Transverse colon (tissue), 4 donors: ENCODE data around the gene ADPRHL1. TPM values are rescaled to one million over a fixed set of nuclear protein-coding genes. Genes with fewer than 3 reads are reported as not detected.
A peak's percentile ranks its signal among the peaks of the same experiment; 100 is the strongest.

Source experiments
- DNase-seq: peaks from one replicate; pipeline ENCODE4 v3.0.0-alpha.2; 2019
- H3K27ac ChIP-seq, 4 donors: fragments of 200-600 bp; sonication (generic); 2 replicates each; pipeline ENCODE4 v1.5.1; 2016 to 2018; ENCODE audit warnings: inconsistent platforms in 4 of 4
- H3K27me3 ChIP-seq: fragments of 200-600 bp; sonication (generic); 2 replicates; pipeline ENCODE4 v1.5.1; 2017; ENCODE audit warnings: inconsistent platforms
- H3K36me3 ChIP-seq, 4 donors: fragments of 200-600 bp; sonication (generic); 2 replicates each; pipeline ENCODE4 v1.5.1; 2017 to 2019; ENCODE audit warnings: inconsistent platforms in 4 of 4
- H3K4me1 ChIP-seq, 4 donors: fragments of 200-600 bp; sonication (generic); 2 replicates each; pipeline ENCODE4 v1.5.1; 2017 to 2020; ENCODE audit warnings: inconsistent platforms in 4 of 4
- H3K4me3 ChIP-seq, 4 donors: fragments of 200-600 bp; sonication (generic); 1 replicate in 1 of 4; 2 replicates in 3 of 4; pipeline versions ENCODE4 v1.5.1 to v1.6.1; 2017 to 2019; ENCODE audit warnings: inconsistent platforms in 4 of 4
- H3K9me3 ChIP-seq, 2 donors: fragments of 200-600 bp; sonication (generic); 2 replicates each; pipeline ENCODE4 v1.5.1; 2017 to 2019; ENCODE audit warnings: inconsistent platforms in 2 of 2
- EP300 ChIP-seq: sonication (generic); formaldehyde crosslinking; IDR thresholded peaks from one replicate; pipeline ENCODE4 v1.6.1; 2017; ENCODE audit warnings: antibody characterized with exemption, low read depth
- POLR2A ChIP-seq: fragments of 450-650 bp; IDR thresholded peaks from one replicate; pipeline ENCODE4 v1.6.1; 2016; ENCODE audit warnings: antibody characterized with exemption, mild to moderate bottlenecking, moderate library complexity
- POLR2AphosphoS5 ChIP-seq, 3 donors: sonication (generic); formaldehyde crosslinking; IDR thresholded peaks; one replicate each; pipeline ENCODE4 v1.6.1; 2016; ENCODE audit warnings: antibody characterized with exemption in 3 of 3
- WGBS, 2 donors: methylation state at CpG; one replicate each; pipeline ENCODE4 v1.1.5; 2018; ENCODE audit warnings: low coverage in 1 of 2; 5-methylcytosine and 5-hydroxymethylcytosine counted together
- in situ Hi-C, 4 donors: fragments of 200-750 bp; cut with MboI; loops; one replicate each; pipeline versions ENCODE4 v1.15.0 to v1.15.1; 2017; ENCODE audit warnings: low sequenced_read_pairs in 3 of 4, low pct_ligation_motif_present in 1 of 4, low pct_unique_long_range_greater_than_20kb in 1 of 4
- intact Hi-C: fragments of 100-400 bp; cut with DNase I; formaldehyde crosslinking; loops from one replicate; pipeline ENCODE4 v1.15.1; 2023; ENCODE audit warnings: low total_unique reads
- total RNA-seq, 4 donors: library from RNA; depleted of rRNA; stranded (reverse); fragments of >200 nt; gene quantifications; one replicate each; pipeline ENCODE4 v1.1.0, GENCODE V29; 2016
- TF ChIP-seq, protein P1 (sequence below), 5 experiments: fragments of 200-600 bp in 3 of 5; fragments of 450-650 bp in 2 of 5; sonication (generic) in 3 of 5; IDR thresholded peaks; 1 replicate in 2 of 5; 2 replicates in 3 of 5; pipeline ENCODE4 v1.5.1; 2016 to 2017; ENCODE audit warnings: antibody characterized with exemption in 5 of 5, inconsistent platforms in 3 of 5, mild to moderate bottlenecking in 2 of 5, moderate library complexity in 1 of 5

ADPRHL1 gene
- total RNA-seq, 4 donors from 2014 or later, result 4.1 to 10.2 (median 5.9) TPM

DNA sequence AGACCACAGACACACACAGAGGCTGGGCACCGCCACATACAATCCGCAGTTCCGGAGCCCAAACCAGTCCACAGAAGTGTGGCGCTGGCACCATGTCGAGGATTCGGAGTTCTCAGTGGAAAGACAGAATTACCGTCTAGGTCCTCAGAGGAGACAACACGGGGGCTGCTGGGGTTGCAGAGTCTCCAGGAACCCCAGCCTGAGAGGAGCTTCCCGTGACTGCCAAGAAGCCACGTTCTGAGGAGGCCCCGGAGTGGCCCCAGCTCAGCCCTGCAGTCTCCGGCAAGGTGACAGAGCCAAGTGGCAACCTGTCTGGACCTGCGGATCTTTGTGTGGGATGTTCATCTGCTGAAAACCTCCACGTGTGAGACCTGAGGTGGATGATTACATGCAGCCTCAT, 7.3 kb upstream of the ADPRHL1 start:
- no peak overlapping the region for H3K4me3 ChIP-seq
- no peaks in the 10 kb centered on the region for H3K4me1 ChIP-seq
- H3K27me3 ChIP-seq, result no peaks in the 10 kb centered on the region
- peaks cover 0 to 28% (median 13%) of the 10 kb centered on the region in 4 donors for H3K36me3 ChIP-seq
- no peak overlapping the region for H3K27ac ChIP-seq
- no peaks in the 10 kb centered on the region for H3K9me3 ChIP-seq
- WGBS, 2 donors, result 98% methylated on average over 10 of the region's 14 CpGs; no CpG with 5 or more reads in 1 of the 2 donors
- no peak for TF ChIP-seq POLR2AphosphoS5 (IDR thresholded peaks at IDR 0.05)
- no peak for TF ChIP-seq POLR2A
- no peak for TF ChIP-seq EP300
- TF ChIP-seq, protein P1, sequence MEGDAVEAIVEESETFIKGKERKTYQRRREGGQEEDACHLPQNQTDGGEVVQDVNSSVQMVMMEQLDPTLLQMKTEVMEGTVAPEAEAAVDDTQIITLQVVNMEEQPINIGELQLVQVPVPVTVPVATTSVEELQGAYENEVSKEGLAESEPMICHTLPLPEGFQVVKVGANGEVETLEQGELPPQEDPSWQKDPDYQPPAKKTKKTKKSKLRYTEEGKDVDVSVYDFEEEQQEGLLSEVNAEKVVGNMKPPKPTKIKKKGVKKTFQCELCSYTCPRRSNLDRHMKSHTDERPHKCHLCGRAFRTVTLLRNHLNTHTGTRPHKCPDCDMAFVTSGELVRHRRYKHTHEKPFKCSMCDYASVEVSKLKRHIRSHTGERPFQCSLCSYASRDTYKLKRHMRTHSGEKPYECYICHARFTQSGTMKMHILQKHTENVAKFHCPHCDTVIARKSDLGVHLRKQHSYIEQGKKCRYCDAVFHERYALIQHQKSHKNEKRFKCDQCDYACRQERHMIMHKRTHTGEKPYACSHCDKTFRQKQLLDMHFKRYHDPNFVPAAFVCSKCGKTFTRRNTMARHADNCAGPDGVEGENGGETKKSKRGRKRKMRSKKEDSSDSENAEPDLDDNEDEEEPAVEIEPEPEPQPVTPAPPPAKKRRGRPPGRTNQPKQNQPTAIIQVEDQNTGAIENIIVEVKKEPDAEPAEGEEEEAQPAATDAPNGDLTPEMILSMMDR (IDR thresholded peaks at IDR 0.05), result no peak
- in situ Hi-C loops (no loop called here), intact Hi-C loops (no loop called here)
- DNase-seq, result no peak

GRCh38 chr13:113460064-113460555, 6.8 kb upstream of the ADPRHL1 start:
- Histone ChIP-seq H3K9me3 (no peaks in the 10 kb centered on the region), H3K4me1 (no peaks in the 10 kb centered on the region), H3K27me3 (no peaks in the 10 kb centered on the region), H3K4me3 (no peak overlapping the region), H3K36me3 (peaks cover 0 to 28% (median 13%) of the 10 kb centered on the region in 4 donors), H3K27ac (no peak overlapping the region)
- DNase-seq, result no peak
- in situ Hi-C loops (no loop called here), intact Hi-C loops (no loop called here)
- whole genome bisulfite sequencing, 2 donors, result 83 to 94% methylated on average over 1 to 14 of the region's 14 CpGs
- TF ChIP-seq EP300 (no peak), POLR2A (no peak), POLR2AphosphoS5 (IDR thresholded peaks at IDR 0.05) (no peak)
- TF ChIP-seq, protein P1 (IDR thresholded peaks at IDR 0.05), result no peak

DNA sequence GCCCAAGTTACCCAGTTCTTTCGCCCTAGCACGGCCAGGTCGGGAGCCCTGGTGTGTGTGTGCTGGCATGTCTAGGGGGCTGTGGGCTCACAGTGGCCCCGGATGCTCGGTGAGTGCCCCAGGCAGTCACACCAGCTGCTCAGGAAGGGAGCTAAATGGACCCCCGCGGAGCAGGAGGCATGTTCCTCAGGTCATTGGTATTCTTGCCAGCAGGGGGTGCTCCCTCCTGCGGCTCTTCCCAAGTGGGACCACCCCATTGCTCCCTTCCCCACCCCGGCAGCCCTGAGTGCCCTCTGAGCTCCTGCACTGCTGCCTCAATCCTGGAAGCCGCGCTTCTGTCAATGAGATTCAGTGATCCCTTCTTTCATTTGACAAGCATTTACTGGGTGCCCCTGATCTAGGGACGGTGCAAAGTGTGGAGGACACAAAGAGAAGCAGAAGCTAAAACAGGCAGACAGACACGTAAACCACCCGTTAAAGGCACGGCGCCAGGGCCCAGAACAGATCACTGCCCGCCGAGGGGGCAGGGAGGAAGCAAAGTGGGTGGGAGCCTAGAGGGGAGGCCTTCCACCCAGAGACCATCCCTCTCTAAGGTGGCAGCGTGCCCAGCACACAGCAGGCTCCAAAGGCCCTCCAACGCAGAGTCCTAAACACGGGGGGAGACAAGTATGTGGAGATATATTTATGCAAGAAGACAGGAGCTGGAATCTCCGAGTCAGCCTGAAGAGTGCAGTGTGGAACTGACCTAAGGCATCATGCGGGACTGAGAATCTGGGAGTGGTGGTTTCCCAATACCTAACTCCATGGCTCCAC, 5.2 kb upstream of the ADPRHL1 start:
- TF ChIP-seq POLR2A, result no peak
- TF ChIP-seq, protein P1 (IDR thresholded peaks at IDR 0.05), result peak in 3 of 5 experiments; percentile 27 to 35 (median 27)
- Histone ChIP-seq H3K4me3 (no peak overlapping the region), H3K36me3 (peaks cover 0 to 28% (median 13%) of the 10 kb centered on the region in 4 donors), H3K27me3 (no peaks in the 10 kb centered on the region), H3K9me3 (no peaks in the 10 kb centered on the region), H3K27ac (peak overlapping the region in 2 of 4 donors; percentile 36 to 38), H3K4me1 (no peaks in the 10 kb centered on the region)
- intact Hi-C loops (loop anchor here (5.0 kb wide), 1 partner anchor 104 kb away; no protein-coding TSS in a partner anchor), in situ Hi-C loops (no loop called here)
- DNase-seq, result no peak
- 69 to 81% methylated on average over 3 to 19 of the region's 23 CpGs for WGBS, 2 donors

DNA sequence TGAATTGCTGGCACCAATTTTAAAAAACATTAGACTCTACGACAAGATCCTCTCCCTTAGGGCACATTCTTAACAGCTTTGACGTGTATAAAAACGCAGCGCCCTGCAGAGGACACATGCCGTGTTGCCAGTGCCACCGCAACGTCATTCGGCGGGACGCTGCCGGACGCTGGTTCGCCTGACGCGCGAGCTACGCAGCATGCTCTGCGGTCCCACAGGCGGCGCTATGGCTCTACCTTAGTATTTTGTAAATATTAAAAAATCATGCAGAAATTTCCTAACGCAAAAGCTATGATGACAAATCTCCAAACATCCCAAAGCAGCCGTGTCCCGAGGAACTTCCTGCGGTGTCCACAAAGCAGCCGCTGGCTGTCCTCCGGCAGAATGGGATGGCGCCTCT, 4.2 kb upstream of the ADPRHL1 start:
- no peaks in the 10 kb centered on the region for H3K9me3 ChIP-seq
- no peaks in the 10 kb centered on the region for H3K27me3 ChIP-seq
- intact Hi-C loops (loop anchor here (5.0 kb wide), 1 partner anchor 105 kb away; no protein-coding TSS in a partner anchor), in situ Hi-C loops (no loop called here)
- H3K4me3 ChIP-seq, result no peak overlapping the region
- H3K27ac ChIP-seq, result no peak overlapping the region
- no peak for DNase-seq
- TF ChIP-seq POLR2AphosphoS5 (IDR thresholded peaks at IDR 0.05) (no peak), POLR2A (no peak), EP300 (no peak)
- TF ChIP-seq, protein P1 (IDR thresholded peaks at IDR 0.05), result no peak
- no peaks in the 10 kb centered on the region for H3K4me1 ChIP-seq
- peaks cover 0 to 28% (median 13%) of the 10 kb centered on the region in 4 donors for H3K36me3 ChIP-seq
- 96 to 97% methylated on average over 10 to 27 of the region's 27 CpGs for WGBS, 2 donors
